K562 (cell line): ENCODE data around the gene SDE2. TPM values are rescaled to one million over a fixed set of nuclear protein-coding genes. Genes with fewer than 3 reads are reported as not detected.
A peak's percentile ranks its signal among the peaks of the same experiment; 100 is the strongest.

Source experiments
- CSDE1 ChIP-seq, 2 experiments: fragments of 450-650 bp; IDR thresholded peaks; 2 replicates each; pipeline ENCODE4 v1.6.1; 2016; ENCODE audit warnings: mild to moderate bottlenecking in 1 of 2
- ERF ChIP-seq: fragments of 450-650 bp; formaldehyde crosslinking; IDR thresholded peaks from 2 replicates; pipeline ENCODE4 v1.4.0; 2020; ENCODE audit warnings: mild to moderate bottlenecking, mixed read lengths
- NBN ChIP-seq: fragments of 450-650 bp; IDR thresholded peaks from 2 replicates; pipeline ENCODE4 v1.6.1; 2016; ENCODE audit warnings: low read depth, mild to moderate bottlenecking
- NFRKB ChIP-seq: fragments of 450-650 bp; IDR thresholded peaks from 2 replicates; pipeline ENCODE4 v1.6.1; 2016; ENCODE audit warnings: low read depth
- RNF2 ChIP-seq: sonication (generic); IDR thresholded peaks from 2 replicates; pipeline ENCODE4 v1.6.1; 2016
- SP1 ChIP-seq: sonication (generic); formaldehyde crosslinking; IDR thresholded peaks from 2 replicates; pipeline ENCODE4 v1.8.1; 2022; ENCODE audit warnings: mild to moderate bottlenecking, missing genetic modification reagents
- TEAD1 ChIP-seq, 2 experiments: fragments of 450-650 bp in 1 of 2; sonication (generic) in 1 of 2; formaldehyde crosslinking; IDR thresholded peaks; 2 replicates each; pipeline versions ENCODE4 v1.4.0 to v1.8.0; 2020 to 2022; ENCODE audit warnings: mild to moderate bottlenecking in 2 of 2, missing genetic modification reagents in 1 of 2
- ZNF589 ChIP-seq: fragments of 200-800 bp; sonication (Bioruptor generic); IDR thresholded peaks from 2 replicates; pipeline ENCODE4 v1.6.1; 2016; ENCODE audit warnings: low read depth, missing genetic modification characterization, missing compliant biosample characterization
- ZNF780A ChIP-seq: fragments of 250-450 bp; sonication (Bioruptor Pico); IDR thresholded peaks from 2 replicates; pipeline ENCODE4 v1.5.0; 2021; ENCODE audit warnings: mild to moderate bottlenecking
- polyA plus RNA-seq, 8 experiments: library from polyadenylated mRNA; depleted of rRNA in 4 of 8; stranded (reverse) in 5 of 8; unstranded in 3 of 8; fragments of >200 nt; fragmentation: Nextera tagmentation in 2 of 8; fragmentation: Illumina TruSeq in 1 of 8; extraction: Ambion mirVana in 2 of 8; extraction: Trizol in 1 of 8; gene quantifications; 2 replicates each; pipeline versions ENCODE4 v1.2.1 to v1.2.3, GENCODE V29; 2011 to 2014; ENCODE audit warnings: inconsistent platforms in 1 of 8, missing spikeins in 1 of 8
- total RNA-seq, 7 experiments: library from RNA; depleted of rRNA in 6 of 7; stranded (reverse); fragments of >200 nt in 6 of 7; fragmentation: Illumina TruSeq in 2 of 7; extraction: Trizol in 2 of 7; gene quantifications; 2 replicates each; pipeline versions ENCODE4 v1.2.1 to v1.2.3, GENCODE V29; 2011 to 2021; ENCODE audit warnings: low replicate concordance in 1 of 7
- TF ChIP-seq, protein P1 (sequence below): sonication (generic); formaldehyde crosslinking; IDR thresholded peaks from 2 replicates; pipeline ENCODE4 v1.8.1; 2023; ENCODE audit warnings: mild to moderate bottlenecking, missing genetic modification reagents
- TF ChIP-seq, protein P2 (sequence below): fragments of 250-450 bp; sonication (Bioruptor Pico); IDR thresholded peaks from 2 replicates; pipeline ENCODE4 v1.4.0; 2020; ENCODE audit warnings: borderline replicate concordance
- TF ChIP-seq, protein P3 (sequence below), 2 experiments: fragments of 450-650 bp; conservative IDR thresholded peaks; 2 replicates each; pipeline ENCODE4 v1.6.1; 2017; ENCODE audit warnings: mild to moderate bottlenecking in 2 of 2, moderate library complexity in 2 of 2
- TF ChIP-seq, protein P4 (sequence below): sonication (generic); formaldehyde crosslinking; IDR thresholded peaks from 2 replicates; pipeline ENCODE4 v1.9.0; 2022; ENCODE audit warnings: mild to moderate bottlenecking, missing genetic modification reagents
- TF ChIP-seq, protein P5 (sequence below): sonication (generic); formaldehyde crosslinking; IDR thresholded peaks from 2 replicates; pipeline ENCODE4 v1.8.1; 2023; ENCODE audit warnings: mild to moderate bottlenecking, missing genetic modification reagents
- TF ChIP-seq, protein P6 (sequence below): fragments of 200-800 bp; sonication (Bioruptor generic); IDR thresholded peaks from 2 replicates; pipeline ENCODE4 v1.6.1; 2017; ENCODE audit warnings: missing genetic modification characterization, missing compliant biosample characterization
- TF ChIP-seq, protein P7 (sequence below): sonication (generic); formaldehyde crosslinking; IDR thresholded peaks from 2 replicates; pipeline ENCODE4 v1.8.0; 2022; ENCODE audit warnings: missing genetic modification reagents, mild to moderate bottlenecking, borderline replicate concordance

The SDE2 gene
- total and polyA plus RNA-seq, 9 of the 15 experiments (the other 6 are each of a cell fraction or from before 2014, with no cell fraction given), result 14.3 to 62.3 (median 46.0) TPM

DNA sequence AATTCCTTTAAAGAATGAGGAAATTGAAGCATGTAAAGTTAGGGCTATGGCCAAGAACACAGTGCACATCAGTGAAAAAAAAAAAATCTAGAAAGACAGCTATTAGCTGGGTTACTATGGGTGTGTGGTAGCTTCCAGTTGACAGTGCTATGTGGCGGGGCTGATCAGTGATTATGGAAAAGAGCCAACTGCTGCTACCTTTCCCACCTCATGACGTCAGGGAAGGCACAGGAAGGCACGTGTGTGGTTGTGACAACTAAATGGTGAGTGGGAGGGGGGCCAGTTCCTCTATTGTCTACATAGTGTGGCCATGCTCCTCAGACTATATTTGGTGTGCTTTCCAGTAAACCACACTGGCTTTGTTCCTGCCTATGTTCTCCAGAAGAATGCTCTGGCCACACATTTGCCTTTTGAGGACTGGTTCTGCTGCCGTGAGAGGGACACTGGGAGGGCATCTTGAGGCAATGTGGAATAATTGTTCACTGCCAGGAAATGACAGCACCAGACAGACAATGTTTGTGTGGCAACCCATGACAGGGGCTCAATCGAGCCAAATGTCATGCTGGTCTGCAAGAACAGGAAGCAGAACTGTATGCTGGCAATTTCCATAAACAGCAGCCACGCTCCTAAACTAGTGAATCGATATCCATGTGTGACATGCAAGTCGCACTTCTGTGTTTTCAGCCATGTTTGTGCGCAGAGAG is 3.0 kb upstream of the SDE2 start (continued):
- TF ChIP-seq, protein P1, sequence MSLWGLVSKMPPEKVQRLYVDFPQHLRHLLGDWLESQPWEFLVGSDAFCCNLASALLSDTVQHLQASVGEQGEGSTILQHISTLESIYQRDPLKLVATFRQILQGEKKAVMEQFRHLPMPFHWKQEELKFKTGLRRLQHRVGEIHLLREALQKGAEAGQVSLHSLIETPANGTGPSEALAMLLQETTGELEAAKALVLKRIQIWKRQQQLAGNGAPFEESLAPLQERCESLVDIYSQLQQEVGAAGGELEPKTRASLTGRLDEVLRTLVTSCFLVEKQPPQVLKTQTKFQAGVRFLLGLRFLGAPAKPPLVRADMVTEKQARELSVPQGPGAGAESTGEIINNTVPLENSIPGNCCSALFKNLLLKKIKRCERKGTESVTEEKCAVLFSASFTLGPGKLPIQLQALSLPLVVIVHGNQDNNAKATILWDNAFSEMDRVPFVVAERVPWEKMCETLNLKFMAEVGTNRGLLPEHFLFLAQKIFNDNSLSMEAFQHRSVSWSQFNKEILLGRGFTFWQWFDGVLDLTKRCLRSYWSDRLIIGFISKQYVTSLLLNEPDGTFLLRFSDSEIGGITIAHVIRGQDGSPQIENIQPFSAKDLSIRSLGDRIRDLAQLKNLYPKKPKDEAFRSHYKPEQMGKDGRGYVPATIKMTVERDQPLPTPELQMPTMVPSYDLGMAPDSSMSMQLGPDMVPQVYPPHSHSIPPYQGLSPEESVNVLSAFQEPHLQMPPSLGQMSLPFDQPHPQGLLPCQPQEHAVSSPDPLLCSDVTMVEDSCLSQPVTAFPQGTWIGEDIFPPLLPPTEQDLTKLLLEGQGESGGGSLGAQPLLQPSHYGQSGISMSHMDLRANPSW (CRISPR knock-in tag), result peak; percentile 51; the same call in 1 of the 2 replicates
- TF ChIP-seq, protein P2, sequence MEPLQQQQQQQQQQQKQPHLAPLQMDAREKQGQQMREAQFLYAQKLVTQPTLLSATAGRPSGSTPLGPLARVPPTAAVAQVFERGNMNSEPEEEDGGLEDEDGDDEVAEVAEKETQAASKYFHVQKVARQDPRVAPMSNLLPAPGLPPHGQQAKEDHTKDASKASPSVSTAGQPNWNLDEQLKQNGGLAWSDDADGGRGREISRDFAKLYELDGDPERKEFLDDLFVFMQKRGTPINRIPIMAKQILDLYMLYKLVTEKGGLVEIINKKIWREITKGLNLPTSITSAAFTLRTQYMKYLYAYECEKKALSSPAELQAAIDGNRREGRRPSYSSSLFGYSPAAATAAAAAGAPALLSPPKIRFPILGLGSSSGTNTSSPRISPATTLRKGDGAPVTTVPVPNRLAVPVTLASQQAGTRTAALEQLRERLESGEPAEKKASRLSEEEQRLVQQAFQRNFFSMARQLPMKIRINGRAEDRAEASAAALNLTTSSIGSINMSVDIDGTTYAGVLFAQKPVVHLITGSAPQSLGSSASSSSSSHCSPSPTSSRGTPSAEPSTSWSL, result 0 out of 2 replicates have a peak, but pooled peaks have one; percentile 33
- TF ChIP-seq SP1 (CRISPR knock-in tag), result no peak; the same call in 1 of the 2 replicates
- TF ChIP-seq ERF (CRISPR knock-in tag), result 0 out of 2 replicates have a peak, but pooled peaks have one; percentile 14
- TF ChIP-seq CSDE1 (IDR thresholded peaks at IDR 0.05), result peak in 1 of 2 experiments; percentile 40; a peak in 1 of 4 replicates
- no peak for TF ChIP-seq RNF2
- TF ChIP-seq, protein P3, sequence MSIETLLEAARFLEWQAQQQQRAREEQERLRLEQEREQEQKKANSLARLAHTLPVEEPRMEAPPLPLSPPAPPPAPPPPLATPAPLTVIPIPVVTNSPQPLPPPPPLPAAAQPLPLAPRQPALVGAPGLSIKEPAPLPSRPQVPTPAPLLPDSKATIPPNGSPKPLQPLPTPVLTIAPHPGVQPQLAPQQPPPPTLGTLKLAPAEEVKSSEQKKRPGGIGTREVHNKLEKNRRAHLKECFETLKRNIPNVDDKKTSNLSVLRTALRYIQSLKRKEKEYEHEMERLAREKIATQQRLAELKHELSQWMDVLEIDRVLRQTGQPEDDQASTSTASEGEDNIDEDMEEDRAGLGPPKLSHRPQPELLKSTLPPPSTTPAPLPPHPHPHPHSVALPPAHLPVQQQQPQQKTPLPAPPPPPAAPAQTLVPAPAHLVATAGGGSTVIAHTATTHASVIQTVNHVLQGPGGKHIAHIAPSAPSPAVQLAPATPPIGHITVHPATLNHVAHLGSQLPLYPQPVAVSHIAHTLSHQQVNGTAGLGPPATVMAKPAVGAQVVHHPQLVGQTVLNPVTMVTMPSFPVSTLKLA (conservative IDR thresholded peaks at IDR 0.05), result peak; percentile 69 to 88
- TF ChIP-seq, protein P4, sequence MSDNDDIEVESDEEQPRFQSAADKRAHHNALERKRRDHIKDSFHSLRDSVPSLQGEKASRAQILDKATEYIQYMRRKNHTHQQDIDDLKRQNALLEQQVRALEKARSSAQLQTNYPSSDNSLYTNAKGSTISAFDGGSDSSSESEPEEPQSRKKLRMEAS, result peak; percentile 78
- TF ChIP-seq, protein P5, sequence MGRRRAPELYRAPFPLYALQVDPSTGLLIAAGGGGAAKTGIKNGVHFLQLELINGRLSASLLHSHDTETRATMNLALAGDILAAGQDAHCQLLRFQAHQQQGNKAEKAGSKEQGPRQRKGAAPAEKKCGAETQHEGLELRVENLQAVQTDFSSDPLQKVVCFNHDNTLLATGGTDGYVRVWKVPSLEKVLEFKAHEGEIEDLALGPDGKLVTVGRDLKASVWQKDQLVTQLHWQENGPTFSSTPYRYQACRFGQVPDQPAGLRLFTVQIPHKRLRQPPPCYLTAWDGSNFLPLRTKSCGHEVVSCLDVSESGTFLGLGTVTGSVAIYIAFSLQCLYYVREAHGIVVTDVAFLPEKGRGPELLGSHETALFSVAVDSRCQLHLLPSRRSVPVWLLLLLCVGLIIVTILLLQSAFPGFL (CRISPR knock-in tag), result 0 out of 2 replicates have a peak, but pooled peaks have one; percentile 88
- 0 out of 2 replicates have a peak, but pooled peaks have one; percentile 70 for TF ChIP-seq ZNF589
- no peak for TF ChIP-seq ZNF780A
- TF ChIP-seq, protein P6, sequence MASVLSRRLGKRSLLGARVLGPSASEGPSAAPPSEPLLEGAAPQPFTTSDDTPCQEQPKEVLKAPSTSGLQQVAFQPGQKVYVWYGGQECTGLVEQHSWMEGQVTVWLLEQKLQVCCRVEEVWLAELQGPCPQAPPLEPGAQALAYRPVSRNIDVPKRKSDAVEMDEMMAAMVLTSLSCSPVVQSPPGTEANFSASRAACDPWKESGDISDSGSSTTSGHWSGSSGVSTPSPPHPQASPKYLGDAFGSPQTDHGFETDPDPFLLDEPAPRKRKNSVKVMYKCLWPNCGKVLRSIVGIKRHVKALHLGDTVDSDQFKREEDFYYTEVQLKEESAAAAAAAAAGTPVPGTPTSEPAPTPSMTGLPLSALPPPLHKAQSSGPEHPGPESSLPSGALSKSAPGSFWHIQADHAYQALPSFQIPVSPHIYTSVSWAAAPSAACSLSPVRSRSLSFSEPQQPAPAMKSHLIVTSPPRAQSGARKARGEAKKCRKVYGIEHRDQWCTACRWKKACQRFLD, result peak; percentile 17; the same call in 1 of the 2 replicates
- 0 out of 4 replicates have a peak, but pooled peaks of 1 of the 2 experiments have one; percentile 11 for TF ChIP-seq TEAD1 (CRISPR knock-in tag; IDR thresholded peaks at IDR 0.05)
- 0 out of 2 replicates have a peak, but pooled peaks have one; percentile 76 for TF ChIP-seq NFRKB
- peak; percentile 81; the same call in 1 of the 2 replicates for TF ChIP-seq NBN
- TF ChIP-seq, protein P7, sequence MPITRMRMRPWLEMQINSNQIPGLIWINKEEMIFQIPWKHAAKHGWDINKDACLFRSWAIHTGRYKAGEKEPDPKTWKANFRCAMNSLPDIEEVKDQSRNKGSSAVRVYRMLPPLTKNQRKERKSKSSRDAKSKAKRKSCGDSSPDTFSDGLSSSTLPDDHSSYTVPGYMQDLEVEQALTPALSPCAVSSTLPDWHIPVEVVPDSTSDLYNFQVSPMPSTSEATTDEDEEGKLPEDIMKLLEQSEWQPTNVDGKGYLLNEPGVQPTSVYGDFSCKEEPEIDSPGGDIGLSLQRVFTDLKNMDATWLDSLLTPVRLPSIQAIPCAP (CRISPR knock-in tag), result no peak
